ENCODE measurements around the gene GYPB. TPM values are rescaled to one million over a fixed set of nuclear protein-coding genes. Genes with fewer than 3 reads are reported as not detected.
"Not testable (repeated sequence)": the region's sequence is repeated elsewhere in the genome, so short reads cannot be mapped to it uniquely, and the experiment has no call there.

Gene GYPB
- total and polyA plus RNA-seq, 2 experiments from 2014 or later, result not detected

GRCh38 chr4:144014808-144015207 lies 4.4 kb downstream of the GYPB start:
- no peak overlapping the region for H3K27ac ChIP-seq
- DNase-seq (ENCODE audit: low spot score), result no peak
- no peak overlapping the region for H3K4me2 ChIP-seq
- H2AFZ ChIP-seq, result no peak overlapping the region
- no peaks in the 10 kb centered on the region for H4K20me1 ChIP-seq (ENCODE audit: insufficient read depth, poor library complexity, severe bottlenecking)
- TF ChIP-seq, protein P1, sequence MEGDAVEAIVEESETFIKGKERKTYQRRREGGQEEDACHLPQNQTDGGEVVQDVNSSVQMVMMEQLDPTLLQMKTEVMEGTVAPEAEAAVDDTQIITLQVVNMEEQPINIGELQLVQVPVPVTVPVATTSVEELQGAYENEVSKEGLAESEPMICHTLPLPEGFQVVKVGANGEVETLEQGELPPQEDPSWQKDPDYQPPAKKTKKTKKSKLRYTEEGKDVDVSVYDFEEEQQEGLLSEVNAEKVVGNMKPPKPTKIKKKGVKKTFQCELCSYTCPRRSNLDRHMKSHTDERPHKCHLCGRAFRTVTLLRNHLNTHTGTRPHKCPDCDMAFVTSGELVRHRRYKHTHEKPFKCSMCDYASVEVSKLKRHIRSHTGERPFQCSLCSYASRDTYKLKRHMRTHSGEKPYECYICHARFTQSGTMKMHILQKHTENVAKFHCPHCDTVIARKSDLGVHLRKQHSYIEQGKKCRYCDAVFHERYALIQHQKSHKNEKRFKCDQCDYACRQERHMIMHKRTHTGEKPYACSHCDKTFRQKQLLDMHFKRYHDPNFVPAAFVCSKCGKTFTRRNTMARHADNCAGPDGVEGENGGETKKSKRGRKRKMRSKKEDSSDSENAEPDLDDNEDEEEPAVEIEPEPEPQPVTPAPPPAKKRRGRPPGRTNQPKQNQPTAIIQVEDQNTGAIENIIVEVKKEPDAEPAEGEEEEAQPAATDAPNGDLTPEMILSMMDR (IDR thresholded peaks at IDR 0.05; ENCODE audit: poor library complexity), result no peak
- no peak for TF ChIP-seq EZH2 (IDR thresholded peaks at IDR 0.05; ENCODE audit: borderline replicate concordance)
- TF ChIP-seq EZH2phosphoT487 (IDR thresholded peaks at IDR 0.05; ENCODE audit: low read depth, severe bottlenecking, unreplicated experiment), result no peak
- no peaks in the 10 kb centered on the region for H3K27me3 ChIP-seq
- 85% methylated on average over 2 of the region's 2 CpGs for WGBS (ENCODE audit: low lambda C conversion rate, missing lambda C conversion rate)
- H3K4me1 ChIP-seq (ENCODE audit: insufficient read depth), result no peaks in the 10 kb centered on the region
- H3K9me3 ChIP-seq (ENCODE audit: low read depth), result no peaks in the 10 kb centered on the region
- no peaks in the 10 kb centered on the region for H3K36me3 ChIP-seq (replicated peaks; ENCODE audit: insufficient read depth, low read depth)
- H3K9me2 ChIP-seq (replicated peaks; ENCODE audit: insufficient read depth), result no peaks in the 10 kb centered on the region
- H3K4me3 ChIP-seq, result no peak overlapping the region
- H3K79me2 ChIP-seq, result no peaks in the 10 kb centered on the region

- H3K4me3 ChIP-seq; H3K27ac ChIP-seq; DNase-seq (ENCODE audit: low spot score); H2AFZ ChIP-seq; H3K36me3 ChIP-seq (replicated peaks; ENCODE audit: insufficient read depth, low read depth); H3K4me1 ChIP-seq (ENCODE audit: insufficient read depth); H3K9me2 ChIP-seq (replicated peaks; ENCODE audit: insufficient read depth); H3K27me3 ChIP-seq; H4K20me1 ChIP-seq (ENCODE audit: insufficient read depth, poor library complexity, severe bottlenecking); H3K79me2 ChIP-seq; H3K9me3 ChIP-seq (ENCODE audit: low read depth); H3K4me2 ChIP-seq: not testable (repeated sequence)
- WGBS (ENCODE audit: low lambda C conversion rate, missing lambda C conversion rate), result 96% methylated on average over 3 of the region's 3 CpGs
Observed at GRCh38 chr4:144008602-144009001, 10.6 kb downstream of the GYPB start.

- H3K9me3 ChIP-seq (ENCODE audit: low read depth); H3K4me2 ChIP-seq; H3K27ac ChIP-seq; H4K20me1 ChIP-seq (ENCODE audit: insufficient read depth, poor library complexity, severe bottlenecking); H3K36me3 ChIP-seq (replicated peaks; ENCODE audit: insufficient read depth, low read depth); DNase-seq (ENCODE audit: low spot score); H3K27me3 ChIP-seq; H3K79me2 ChIP-seq; H2AFZ ChIP-seq; H3K9me2 ChIP-seq (replicated peaks; ENCODE audit: insufficient read depth); H3K4me3 ChIP-seq; H3K4me1 ChIP-seq (ENCODE audit: insufficient read depth): not testable (repeated sequence)
- 88% methylated on average over 1 of the region's 1 CpG for WGBS (ENCODE audit: low lambda C conversion rate, missing lambda C conversion rate)
Observed at GRCh38 chr4:144007960-144008359, 11.2 kb downstream of the GYPB start.

DNA sequence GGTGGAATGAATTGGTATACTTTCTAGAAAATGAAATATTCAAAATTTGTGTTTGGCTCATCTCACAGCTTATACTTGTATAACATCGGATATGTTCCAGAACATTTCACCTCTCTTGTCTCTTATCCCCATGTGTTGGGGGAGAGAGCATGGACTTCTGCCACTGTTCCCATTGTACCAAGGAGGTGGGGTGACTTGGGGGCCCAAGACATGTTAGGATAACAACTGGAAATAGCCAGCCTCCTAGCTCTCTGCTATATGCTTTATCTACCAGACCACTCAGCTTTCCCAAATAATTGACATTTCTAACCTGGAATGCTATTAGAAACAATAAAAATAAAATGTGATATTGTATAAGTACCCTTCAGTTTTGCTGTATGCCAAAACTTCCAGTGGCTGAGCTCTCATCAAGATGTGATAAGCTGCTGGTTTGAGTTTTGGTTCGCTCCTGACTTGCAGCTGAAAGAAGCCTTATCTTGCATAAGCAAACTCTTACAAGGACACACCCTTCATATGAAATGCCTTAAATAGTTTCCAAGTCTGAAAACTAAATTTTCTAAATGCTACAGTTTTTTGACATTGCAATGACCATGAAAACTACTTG lies 12.9 kb downstream of the GYPB start:
- DNase-seq (ENCODE audit: low spot score), result not testable (repeated sequence)

GRCh38 chr4:144005558-144005953 lies 13.6 kb downstream of the GYPB start:
- not testable (repeated sequence) for H3K4me2 ChIP-seq; H3K36me3 ChIP-seq (replicated peaks; ENCODE audit: insufficient read depth, low read depth); H3K9me2 ChIP-seq (replicated peaks; ENCODE audit: insufficient read depth); H3K27ac ChIP-seq; H4K20me1 ChIP-seq (ENCODE audit: insufficient read depth, poor library complexity, severe bottlenecking); H3K4me1 ChIP-seq (ENCODE audit: insufficient read depth); H3K27me3 ChIP-seq; H3K4me3 ChIP-seq; H3K79me2 ChIP-seq; H3K9me3 ChIP-seq (ENCODE audit: low read depth); H2AFZ ChIP-seq; DNase-seq (ENCODE audit: low spot score)

More for the DNA sequence above, 12.9 kb downstream of the GYPB start:
- H3K4me2 ChIP-seq; H3K36me3 ChIP-seq (replicated peaks; ENCODE audit: insufficient read depth, low read depth); H3K27ac ChIP-seq; H4K20me1 ChIP-seq (ENCODE audit: insufficient read depth, poor library complexity, severe bottlenecking); H3K9me2 ChIP-seq (replicated peaks; ENCODE audit: insufficient read depth); H3K79me2 ChIP-seq; H3K4me1 ChIP-seq (ENCODE audit: insufficient read depth); H2AFZ ChIP-seq; H3K9me3 ChIP-seq (ENCODE audit: low read depth); H3K4me3 ChIP-seq; H3K27me3 ChIP-seq: not testable (repeated sequence)
- 78% methylated on average over 2 of the region's 2 CpGs for WGBS (ENCODE audit: low lambda C conversion rate, missing lambda C conversion rate)

DNA sequence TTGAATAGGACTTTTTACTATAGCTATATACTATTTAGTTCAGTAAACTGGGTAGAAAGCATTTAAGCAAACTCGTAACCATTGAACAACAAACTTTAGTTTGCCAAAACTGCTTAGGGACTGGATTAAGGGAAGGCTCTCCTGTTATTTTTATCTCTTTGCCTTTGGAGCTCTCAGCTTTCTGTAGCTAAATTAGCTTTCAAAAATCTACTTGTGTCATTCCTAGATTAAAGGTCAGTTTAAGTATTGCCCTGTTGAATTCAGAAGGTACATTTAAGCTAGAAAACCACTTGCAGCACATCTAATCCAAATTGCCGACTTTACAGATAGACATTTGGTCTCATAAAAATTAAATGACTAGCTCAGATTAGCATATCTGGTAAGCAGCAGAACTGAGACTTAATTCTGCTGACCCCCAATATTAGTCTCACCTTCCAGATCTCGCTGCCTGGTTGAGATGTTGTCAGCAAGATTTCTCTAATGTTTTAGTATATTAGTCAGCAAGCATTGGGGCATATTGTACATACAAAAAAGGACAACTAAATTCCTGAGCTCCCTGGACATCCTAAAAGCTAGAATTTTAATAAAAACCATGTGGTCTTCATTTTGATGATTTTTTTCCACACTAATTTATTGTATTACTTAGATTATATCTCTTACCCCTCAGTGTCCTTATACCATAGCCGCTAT lies 14.2 kb downstream of the GYPB start:
- H3K36me3 ChIP-seq (replicated peaks; ENCODE audit: insufficient read depth, low read depth); H3K27me3 ChIP-seq; H3K27ac ChIP-seq; H3K9me3 ChIP-seq (ENCODE audit: low read depth); H3K4me1 ChIP-seq (ENCODE audit: insufficient read depth); H3K9me2 ChIP-seq (replicated peaks; ENCODE audit: insufficient read depth); H3K4me3 ChIP-seq; H2AFZ ChIP-seq; H3K4me2 ChIP-seq; DNase-seq (ENCODE audit: low spot score); H4K20me1 ChIP-seq (ENCODE audit: insufficient read depth, poor library complexity, severe bottlenecking); H3K79me2 ChIP-seq: not testable (repeated sequence)
- 62% methylated on average over 4 of the region's 4 CpGs for WGBS (ENCODE audit: low lambda C conversion rate, missing lambda C conversion rate)

- H3K36me3 ChIP-seq (replicated peaks; ENCODE audit: insufficient read depth, low read depth); H3K4me1 ChIP-seq (ENCODE audit: insufficient read depth); H3K9me2 ChIP-seq (replicated peaks; ENCODE audit: insufficient read depth); DNase-seq (ENCODE audit: low spot score); H4K20me1 ChIP-seq (ENCODE audit: insufficient read depth, poor library complexity, severe bottlenecking); H2AFZ ChIP-seq; H3K79me2 ChIP-seq; H3K9me3 ChIP-seq (ENCODE audit: low read depth); H3K27me3 ChIP-seq; H3K4me2 ChIP-seq; H3K4me3 ChIP-seq; H3K27ac ChIP-seq: not testable (repeated sequence)
Observed at GRCh38 chr4:144003890-144004265, 15.3 kb downstream of the GYPB start.

DNA sequence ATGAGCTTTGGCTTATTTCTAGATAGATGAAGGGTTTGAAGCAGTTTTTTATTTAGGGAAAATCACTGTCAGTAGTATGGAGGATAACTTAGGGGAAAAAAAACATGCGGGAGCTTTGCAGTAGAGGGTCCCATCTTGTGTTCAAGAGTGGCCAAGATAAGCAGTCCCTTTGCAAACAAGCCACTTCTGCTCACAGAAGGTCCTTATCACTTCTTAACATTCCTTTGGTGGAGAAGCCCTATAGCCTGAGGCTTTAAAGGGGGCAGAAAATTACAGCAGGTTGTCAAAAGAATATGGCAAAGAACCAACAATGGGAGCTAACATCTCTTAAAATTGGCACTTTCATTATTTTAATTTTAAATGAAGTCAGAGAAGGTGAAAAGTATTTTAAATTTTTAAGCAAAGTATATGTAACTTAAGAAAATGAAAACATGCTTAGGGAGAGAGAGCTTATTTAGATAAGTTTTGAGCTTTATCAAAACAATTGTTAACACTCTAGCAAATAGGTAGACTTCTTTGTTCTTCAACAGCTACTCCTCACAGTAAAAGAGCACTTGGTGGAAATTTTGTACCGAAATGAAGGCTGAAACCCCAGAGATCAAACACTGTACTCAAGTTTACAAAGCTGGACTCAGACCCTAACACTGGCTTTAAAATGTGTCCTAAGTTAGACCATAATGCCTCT lies 15.8 kb downstream of the GYPB start:
- not testable (repeated sequence) for H2AFZ ChIP-seq; H3K9me2 ChIP-seq (replicated peaks; ENCODE audit: insufficient read depth); H3K4me2 ChIP-seq; DNase-seq (ENCODE audit: low spot score); H3K4me1 ChIP-seq (ENCODE audit: insufficient read depth); H3K79me2 ChIP-seq; H3K27ac ChIP-seq; H3K4me3 ChIP-seq; H3K36me3 ChIP-seq (replicated peaks; ENCODE audit: insufficient read depth, low read depth); H3K9me3 ChIP-seq (ENCODE audit: low read depth); H3K27me3 ChIP-seq; H4K20me1 ChIP-seq (ENCODE audit: insufficient read depth, poor library complexity, severe bottlenecking)
- 28% methylated on average over 2 of the region's 2 CpGs for WGBS (ENCODE audit: low lambda C conversion rate, missing lambda C conversion rate)

Data from hepatocyte (in vitro differentiated cells).